Measurements from ENCODE around the gene POMGNT1. TPM values are rescaled to one million over a fixed set of nuclear protein-coding genes. Genes with fewer than 3 reads are reported as not detected.
A peak's percentile ranks its signal among the peaks of the same experiment; 100 is the strongest.

The POMGNT1 gene
- total and polyA plus RNA-seq, 12 donors, result 74.3 to 164 (median 142) TPM

DNA sequence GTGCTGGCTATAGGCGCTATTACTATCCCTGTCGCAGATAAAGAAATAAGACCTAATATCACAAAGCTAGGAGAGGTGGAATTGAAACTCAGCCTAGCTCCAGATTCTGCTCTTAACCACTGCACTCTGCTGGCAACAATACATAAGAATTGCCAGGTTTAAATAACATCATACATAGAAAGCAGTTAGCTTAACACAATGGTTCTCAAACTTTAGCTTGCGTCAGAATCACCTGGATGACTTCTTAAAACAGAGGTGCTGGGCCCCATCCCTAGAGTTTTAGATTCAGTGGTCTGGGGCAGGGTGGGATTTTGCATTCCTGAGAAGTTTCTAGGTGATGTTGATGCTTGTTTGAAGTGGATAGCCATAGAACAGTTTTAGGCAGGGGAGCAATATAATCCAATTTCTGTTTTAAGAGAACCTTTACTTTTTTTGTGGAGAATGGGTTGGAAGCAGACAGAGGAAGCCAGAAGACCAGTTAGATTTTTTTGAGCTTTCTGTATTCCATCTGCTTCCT lies 1.1 kb upstream of the POMGNT1 start:
- H3K4me3 ChIP-seq, result peak overlapping the region in 9 of 10 donors; percentile 50 to 95 (median 79)
- intact Hi-C loops (cut with DNase I), result no loop called here
- WGBS, 2 donors, result 62 to 64% methylated on average over 3 of the region's 3 CpGs
- H3K27ac ChIP-seq, result peak overlapping the region in 8 of 10 donors; percentile 84 to 91 (median 88)
- TF ChIP-seq, protein P1, sequence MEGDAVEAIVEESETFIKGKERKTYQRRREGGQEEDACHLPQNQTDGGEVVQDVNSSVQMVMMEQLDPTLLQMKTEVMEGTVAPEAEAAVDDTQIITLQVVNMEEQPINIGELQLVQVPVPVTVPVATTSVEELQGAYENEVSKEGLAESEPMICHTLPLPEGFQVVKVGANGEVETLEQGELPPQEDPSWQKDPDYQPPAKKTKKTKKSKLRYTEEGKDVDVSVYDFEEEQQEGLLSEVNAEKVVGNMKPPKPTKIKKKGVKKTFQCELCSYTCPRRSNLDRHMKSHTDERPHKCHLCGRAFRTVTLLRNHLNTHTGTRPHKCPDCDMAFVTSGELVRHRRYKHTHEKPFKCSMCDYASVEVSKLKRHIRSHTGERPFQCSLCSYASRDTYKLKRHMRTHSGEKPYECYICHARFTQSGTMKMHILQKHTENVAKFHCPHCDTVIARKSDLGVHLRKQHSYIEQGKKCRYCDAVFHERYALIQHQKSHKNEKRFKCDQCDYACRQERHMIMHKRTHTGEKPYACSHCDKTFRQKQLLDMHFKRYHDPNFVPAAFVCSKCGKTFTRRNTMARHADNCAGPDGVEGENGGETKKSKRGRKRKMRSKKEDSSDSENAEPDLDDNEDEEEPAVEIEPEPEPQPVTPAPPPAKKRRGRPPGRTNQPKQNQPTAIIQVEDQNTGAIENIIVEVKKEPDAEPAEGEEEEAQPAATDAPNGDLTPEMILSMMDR (IDR thresholded peaks at IDR 0.05), result no peak
- DNase-seq, result no peak
- no peaks in the 10 kb centered on the region for H3K9me3 ChIP-seq
- H3K27me3 ChIP-seq, result no peaks in the 10 kb centered on the region
- ATAC-seq, result no peak
- peaks cover 0 to 29% (median 0%) of the 10 kb centered on the region in 9 donors for H3K36me3 ChIP-seq
- H3K4me1 ChIP-seq, result peaks cover 16 to 58% (median 51%) of the 10 kb centered on the region in 9 donors

GRCh38 chr1:46197560-46197963 lies 672 bp downstream of the POMGNT1 start:
- peak in 3 of 8 donors; percentile 1 to 21 (median 20) for ATAC-seq
- intact Hi-C loops (cut with DNase I), result no loop called here
- Histone ChIP-seq H3K27me3 (no peaks in the 10 kb centered on the region), H3K27ac (peak overlapping the region in 9 of 10 donors; percentile 79 to 91 (median 89)), H3K9me3 (no peaks in the 10 kb centered on the region), H3K36me3 (peaks cover 0 to 46% (median 12%) of the 10 kb centered on the region in 9 donors), H3K4me3 (peak overlapping the region; percentile 62 to 95 (median 77)), H3K4me1 (peaks cover 16 to 51% (median 37%) of the 10 kb centered on the region in 9 donors)
- no peak for DNase-seq
- 53% methylated on average over 9 of the region's 9 CpGs for WGBS, 2 donors
- TF ChIP-seq, protein P1 (IDR thresholded peaks at IDR 0.05), result no peak

- intact Hi-C loops (cut with DNase I), result no loop called here
- no peak for DNase-seq
- no peak overlapping the region for H3K4me3 ChIP-seq
- peaks cover 0 to 56% (median 19%) of the 10 kb centered on the region in 9 donors for H3K36me3 ChIP-seq
- H3K27ac ChIP-seq, result peak overlapping the region in 1 of 10 donors; percentile 20
- 94 to 96% methylated on average over 9 of the region's 9 CpGs for whole genome bisulfite sequencing, 2 donors
- TF ChIP-seq, protein P1 (IDR thresholded peaks at IDR 0.05), result no peak
- H3K27me3 ChIP-seq, result no peaks in the 10 kb centered on the region
- H3K4me1 ChIP-seq, result peaks cover 16 to 47% (median 34%) of the 10 kb centered on the region in 9 donors
- no peak for ATAC-seq
- H3K9me3 ChIP-seq, result no peaks in the 10 kb centered on the region
Observed at GRCh38 chr1:46196609-46197008, 1.6 kb downstream of the POMGNT1 start.

DNA sequence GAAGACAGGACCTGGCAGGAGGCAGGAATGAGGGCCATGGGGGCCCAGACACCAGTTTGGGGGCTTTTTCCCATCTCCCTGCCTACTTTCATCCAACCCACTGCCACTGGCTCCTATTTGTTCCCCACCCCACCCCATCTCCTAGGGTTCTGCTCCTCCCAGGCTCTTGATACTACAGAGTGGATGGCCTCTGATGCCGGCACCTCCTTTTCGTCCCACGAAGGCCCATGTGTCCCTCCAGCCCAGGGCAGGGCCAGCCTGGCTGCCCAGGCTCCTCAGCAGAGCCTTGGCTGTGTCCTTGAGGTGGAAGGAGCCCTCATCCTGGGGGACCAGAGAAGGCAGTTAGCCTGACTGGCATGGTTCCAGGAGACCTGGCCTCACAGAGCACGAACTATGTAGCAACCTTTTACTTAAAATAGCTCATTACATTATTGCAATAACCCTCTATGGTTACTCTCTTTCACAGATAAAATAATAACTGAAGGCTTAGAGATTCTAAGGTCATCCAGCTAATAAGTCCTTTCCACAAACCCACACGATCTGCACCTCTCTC lies 3.5 kb downstream of the POMGNT1 start:
- Histone ChIP-seq H3K27ac (peak overlapping the region in 7 of 10 donors; percentile 14 to 65 (median 43)), H3K27me3 (no peaks in the 10 kb centered on the region), H3K4me3 (no peak overlapping the region), H3K36me3 (peaks cover 0 to 73% (median 35%) of the 10 kb centered on the region in 9 donors), H3K4me1 (peaks cover 16 to 46% (median 34%) of the 10 kb centered on the region in 9 donors), H3K9me3 (no peaks in the 10 kb centered on the region)
- TF ChIP-seq, protein P1 (IDR thresholded peaks at IDR 0.05), result no peak
- ATAC-seq, result peak in 2 of 8 donors; percentile 4
- intact Hi-C loops (cut with DNase I), result no loop called here
- no peak for DNase-seq
- 44 to 52% methylated on average over 5 of the region's 5 CpGs for WGBS, 2 donors

Measured in heart right ventricle (tissue), 16 donors.